ENCODE measurements around the gene TGFB1.

Gene TGFB1

DNA sequence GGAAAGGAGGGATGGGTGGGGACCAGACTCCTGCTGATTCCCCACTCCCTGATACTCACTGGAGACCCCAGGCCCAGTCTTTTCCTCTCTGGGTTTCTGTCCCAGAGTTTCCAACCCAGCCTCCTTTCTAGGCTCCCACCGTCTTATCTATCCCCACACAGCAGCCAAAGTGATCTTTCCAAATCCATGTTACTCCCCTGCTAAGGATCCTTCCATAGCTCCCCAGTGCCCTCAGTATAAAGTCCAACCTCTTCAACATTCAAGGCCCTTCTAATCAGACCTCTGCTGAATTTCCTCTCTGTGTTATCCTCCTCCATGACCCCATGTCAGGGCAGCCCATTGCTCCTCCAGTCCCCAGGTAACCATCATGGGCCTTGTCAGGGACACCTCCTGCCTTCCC lies 1.3 kb upstream of the TGFB1 start:
- ATAC-seq = no peak
- TF ChIP-seq PATZ1 (CRISPR knock-in tag; IDR thresholded peaks at IDR 0.05; ENCODE audit: borderline replicate concordance) = no peak
- TF ChIP-seq ZNF8 (CRISPR knock-in tag; IDR thresholded peaks at IDR 0.05) = no peak
- TF ChIP-seq ZFP3 (CRISPR knock-in tag; IDR thresholded peaks at IDR 0.05) = no peak
- TF ChIP-seq ZNF70 (CRISPR knock-in tag; IDR thresholded peaks at IDR 0.05) = no peak
- no peak for TF ChIP-seq ESRRG (CRISPR knock-in tag; IDR thresholded peaks at IDR 0.05)
- TF ChIP-seq PPARA (CRISPR knock-in tag; IDR thresholded peaks at IDR 0.05; ENCODE audit: borderline replicate concordance) = no peak

- TF ChIP-seq ZFP30 (CRISPR knock-in tag; IDR thresholded peaks at IDR 0.05) = no peak
- TF ChIP-seq ISL1 (CRISPR knock-in tag; IDR thresholded peaks at IDR 0.05) = no peak
- TF ChIP-seq ZFP3 (CRISPR knock-in tag; IDR thresholded peaks at IDR 0.05) = no peak
- no peak for TF ChIP-seq POU6F1 (CRISPR knock-in tag; IDR thresholded peaks at IDR 0.05; ENCODE audit: borderline replicate concordance, low read depth)
- TF ChIP-seq, protein P1, sequence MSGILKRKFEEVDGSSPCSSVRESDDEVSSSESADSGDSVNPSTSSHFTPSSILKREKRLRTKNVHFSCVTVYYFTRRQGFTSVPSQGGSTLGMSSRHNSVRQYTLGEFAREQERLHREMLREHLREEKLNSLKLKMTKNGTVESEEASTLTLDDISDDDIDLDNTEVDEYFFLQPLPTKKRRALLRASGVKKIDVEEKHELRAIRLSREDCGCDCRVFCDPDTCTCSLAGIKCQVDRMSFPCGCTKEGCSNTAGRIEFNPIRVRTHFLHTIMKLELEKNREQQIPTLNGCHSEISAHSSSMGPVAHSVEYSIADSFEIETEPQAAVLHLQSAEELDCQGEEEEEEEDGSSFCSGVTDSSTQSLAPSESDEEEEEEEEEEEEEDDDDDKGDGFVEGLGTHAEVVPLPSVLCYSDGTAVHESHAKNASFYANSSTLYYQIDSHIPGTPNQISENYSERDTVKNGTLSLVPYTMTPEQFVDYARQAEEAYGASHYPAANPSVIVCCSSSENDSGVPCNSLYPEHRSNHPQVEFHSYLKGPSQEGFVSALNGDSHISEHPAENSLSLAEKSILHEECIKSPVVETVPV (CRISPR knock-in tag; IDR thresholded peaks at IDR 0.05) = no peak
- no peak for TF ChIP-seq ZNF565 (CRISPR knock-in tag; conservative IDR thresholded peaks at IDR 0.05; ENCODE audit: low read depth)
- no peak for TF ChIP-seq CSDC2 (CRISPR knock-in tag; IDR thresholded peaks at IDR 0.05)
- TF ChIP-seq ZNF8 (CRISPR knock-in tag; IDR thresholded peaks at IDR 0.05) = no peak
- TF ChIP-seq CREB5 (CRISPR knock-in tag; IDR thresholded peaks at IDR 0.05; ENCODE audit: low read depth) = no peak
- no peak for TF ChIP-seq ZNF70 (CRISPR knock-in tag; IDR thresholded peaks at IDR 0.05)
- no peak for TF ChIP-seq ARNTL (CRISPR knock-in tag; IDR thresholded peaks at IDR 0.05; ENCODE audit: borderline replicate concordance, low read depth)
- TF ChIP-seq RARB (CRISPR knock-in tag; IDR thresholded peaks at IDR 0.05) = no peak
- no peak for TF ChIP-seq TSHZ2 (CRISPR knock-in tag; IDR thresholded peaks at IDR 0.05)
- TF ChIP-seq GLIS3 (CRISPR knock-in tag; IDR thresholded peaks at IDR 0.05) = no peak
- ATAC-seq = no peak
Observed at GRCh38 chr19:41354343-41354953, 726 bp upstream of the TGFB1 start.

GRCh38 chr19:41352609-41353465 lies 885 bp downstream of the TGFB1 start:
- ATAC-seq = peak; percentile 58
- no peak for TF ChIP-seq ISL1 (CRISPR knock-in tag; IDR thresholded peaks at IDR 0.05)
- no peak for TF ChIP-seq TSHZ2 (CRISPR knock-in tag; IDR thresholded peaks at IDR 0.05)
- TF ChIP-seq RARB (CRISPR knock-in tag; IDR thresholded peaks at IDR 0.05) = no peak
- no peak for TF ChIP-seq ZNF565 (CRISPR knock-in tag; conservative IDR thresholded peaks at IDR 0.05; ENCODE audit: low read depth)
- no peak for TF ChIP-seq CSDC2 (CRISPR knock-in tag; IDR thresholded peaks at IDR 0.05)
- TF ChIP-seq TCF4 (CRISPR knock-in tag; IDR thresholded peaks at IDR 0.05; ENCODE audit: borderline replicate concordance) = no peak
- no peak for TF ChIP-seq SNAI2 (CRISPR knock-in tag; IDR thresholded peaks at IDR 0.05)
- no peak for TF ChIP-seq OSR1 (CRISPR knock-in tag; IDR thresholded peaks at IDR 0.05)
- TF ChIP-seq ZFP30 (CRISPR knock-in tag; IDR thresholded peaks at IDR 0.05) = no peak
- TF ChIP-seq ARNTL (CRISPR knock-in tag; IDR thresholded peaks at IDR 0.05; ENCODE audit: borderline replicate concordance, low read depth) = no peak
- TF ChIP-seq CREB5 (CRISPR knock-in tag; IDR thresholded peaks at IDR 0.05; ENCODE audit: low read depth) = no peak
- no peak for TF ChIP-seq ZFP3 (CRISPR knock-in tag; IDR thresholded peaks at IDR 0.05)
